ENCODE data around the gene CD80. TPM values are rescaled to one million over a fixed set of nuclear protein-coding genes. Genes with fewer than 3 reads are reported as not detected.
A peak's percentile ranks its signal among the peaks of the same experiment; 100 is the strongest.

Gene CD80
- total RNA-seq, 4 donors from 2014 or later = 0.13 TPM; not detected in 3

DNA sequence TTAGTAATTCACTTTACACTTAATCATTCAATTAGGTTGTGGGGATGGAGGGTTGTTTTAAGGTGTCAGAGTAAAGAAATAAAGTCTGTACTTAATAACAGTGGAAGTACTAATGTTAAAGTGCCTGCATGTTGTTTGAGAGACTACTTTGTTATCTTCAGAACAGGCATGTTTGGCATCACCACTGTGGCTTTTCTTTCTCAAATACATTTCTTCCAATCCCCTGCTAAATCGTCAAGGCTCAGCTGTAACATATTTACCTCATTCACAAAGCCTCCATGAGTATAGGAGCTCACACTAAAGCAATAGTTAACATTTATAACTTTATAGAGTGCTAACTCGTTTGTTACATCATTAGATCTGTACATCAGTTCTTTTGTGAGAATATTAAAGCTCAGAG, 58.5 kb downstream of the CD80 start:
- H3K4me1 ChIP-seq = peaks cover 29 to 33% of the 10 kb centered on the region in 2 donors
- H3K4me3 ChIP-seq = peak overlapping the region in 2 of 4 donors; percentile 18 to 71
- DNase-seq (no peak), ATAC-seq (no peak)
- peak overlapping the region in 3 of 4 donors; percentile 91 to 98 (median 94) for H3K27ac ChIP-seq
- TF ChIP-seq, protein P1, sequence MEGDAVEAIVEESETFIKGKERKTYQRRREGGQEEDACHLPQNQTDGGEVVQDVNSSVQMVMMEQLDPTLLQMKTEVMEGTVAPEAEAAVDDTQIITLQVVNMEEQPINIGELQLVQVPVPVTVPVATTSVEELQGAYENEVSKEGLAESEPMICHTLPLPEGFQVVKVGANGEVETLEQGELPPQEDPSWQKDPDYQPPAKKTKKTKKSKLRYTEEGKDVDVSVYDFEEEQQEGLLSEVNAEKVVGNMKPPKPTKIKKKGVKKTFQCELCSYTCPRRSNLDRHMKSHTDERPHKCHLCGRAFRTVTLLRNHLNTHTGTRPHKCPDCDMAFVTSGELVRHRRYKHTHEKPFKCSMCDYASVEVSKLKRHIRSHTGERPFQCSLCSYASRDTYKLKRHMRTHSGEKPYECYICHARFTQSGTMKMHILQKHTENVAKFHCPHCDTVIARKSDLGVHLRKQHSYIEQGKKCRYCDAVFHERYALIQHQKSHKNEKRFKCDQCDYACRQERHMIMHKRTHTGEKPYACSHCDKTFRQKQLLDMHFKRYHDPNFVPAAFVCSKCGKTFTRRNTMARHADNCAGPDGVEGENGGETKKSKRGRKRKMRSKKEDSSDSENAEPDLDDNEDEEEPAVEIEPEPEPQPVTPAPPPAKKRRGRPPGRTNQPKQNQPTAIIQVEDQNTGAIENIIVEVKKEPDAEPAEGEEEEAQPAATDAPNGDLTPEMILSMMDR (IDR thresholded peaks at IDR 0.05 in 4 of 5, conservative IDR thresholded peaks at IDR 0.05 in 1 of 5) = no peak
- intact Hi-C loops (cut with DNase I; ENCODE audit: low total_unique reads) = no loop called here
- no peaks in the 10 kb centered on the region for H3K27me3 ChIP-seq
- no peaks in the 10 kb centered on the region for H3K9me3 ChIP-seq
- in situ Hi-C loops (cut with MboI; ENCODE audit: low sequenced_read_pairs in 4 of 4) = loop anchor here in 3 of 4 donors (25.0 kb wide), 1 partner anchor 186 kb away; the partner anchor contains the start of gene COX17 (in 3 of the 3)
- H3K36me3 ChIP-seq = peaks cover 5 to 42% of the 10 kb centered on the region in 2 donors

DNA sequence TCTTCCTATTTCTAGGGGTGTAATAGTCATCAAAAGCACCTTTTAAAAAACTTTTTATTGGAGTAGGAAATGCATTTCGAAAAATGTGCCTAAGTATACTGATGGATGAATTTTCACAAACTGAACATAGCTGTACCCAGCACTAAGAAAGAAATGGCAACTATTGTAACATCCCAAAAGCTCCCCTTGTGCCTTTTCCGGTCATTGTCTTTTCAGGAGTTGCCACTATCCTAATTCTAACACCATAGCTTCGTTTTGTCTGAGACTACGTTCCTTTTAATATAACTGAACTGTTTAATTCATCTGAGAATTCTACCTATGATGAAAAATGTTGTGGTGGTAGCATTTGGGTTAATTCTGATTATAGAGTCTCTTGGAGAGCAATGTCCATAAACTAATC, 59.1 kb downstream of the CD80 start:
- Histone ChIP-seq H3K27me3 (no peaks in the 10 kb centered on the region), H3K4me1 (peaks cover 29 to 33% of the 10 kb centered on the region in 2 donors), H3K36me3 (peaks cover 5 to 35% of the 10 kb centered on the region in 2 donors), H3K9me3 (no peaks in the 10 kb centered on the region), H3K4me3 (peak overlapping the region; percentile 18 to 93 (median 80)), H3K27ac (peak overlapping the region in 3 of 4 donors; percentile 91 to 98 (median 94))
- intact Hi-C loops (cut with DNase I; ENCODE audit: low total_unique reads) (no loop called here), in situ Hi-C loops (cut with MboI; ENCODE audit: low sequenced_read_pairs in 4 of 4) (loop anchor here in 3 of 4 donors (25.0 kb wide), 1 partner anchor 187 kb away; the partner anchor contains the start of gene COX17 (in 3 of the 3))
- DNase-seq (no peak), ATAC-seq (no peak)
- TF ChIP-seq, protein P1 (IDR thresholded peaks at IDR 0.05 in 4 of 5, conservative IDR thresholded peaks at IDR 0.05 in 1 of 5) = no peak
- no peak for TF ChIP-seq POLR2A (IDR thresholded peaks at IDR 0.05)

DNA sequence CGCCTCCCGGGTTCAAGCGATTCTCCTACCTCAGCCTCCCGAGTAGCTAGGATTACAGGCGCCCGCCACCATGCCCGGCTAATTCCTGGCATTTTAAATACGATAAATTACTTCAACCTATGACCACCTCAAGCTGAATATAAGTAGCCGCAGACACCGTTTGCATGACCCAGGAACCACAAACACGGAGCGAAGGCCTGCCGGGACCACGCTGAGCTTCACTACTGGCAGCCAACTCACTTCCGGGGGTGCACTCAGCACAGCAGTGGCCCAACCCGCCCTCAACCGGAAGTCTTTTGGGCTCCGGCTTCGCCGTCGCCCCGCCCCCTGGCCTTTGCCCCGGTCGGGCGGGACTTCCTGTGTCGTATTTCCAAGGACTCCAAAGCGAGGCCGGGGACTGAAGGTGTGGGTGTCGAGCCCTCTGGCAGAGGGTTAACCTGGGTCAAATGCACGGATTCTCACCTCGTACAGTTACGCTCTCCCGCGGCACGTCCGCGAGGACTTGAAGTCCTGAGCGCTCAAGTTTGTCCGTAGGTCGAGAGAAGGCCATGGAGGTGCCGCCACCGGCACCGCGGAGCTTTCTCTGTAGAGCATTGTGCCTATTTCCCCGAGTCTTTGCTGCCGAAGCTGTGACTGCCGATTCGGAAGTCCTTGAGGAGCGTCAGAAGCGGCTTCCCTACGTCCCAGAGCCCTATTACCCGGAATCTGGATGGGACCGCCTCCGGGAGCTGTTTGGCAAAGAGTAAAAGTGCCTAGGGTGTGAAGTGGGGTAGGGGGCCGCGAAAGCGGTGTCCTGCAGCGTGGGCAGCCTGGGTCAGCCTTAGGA, 61.0 kb downstream of the CD80 start, which contains the start of gene TIMMDC1:
Gene TIMMDC1, plus strand, starts transcription at position 362 of the 826 bp plus-strand sequence. Its CDS starts 187 bp downstream, at position 549.
- in situ Hi-C loops (cut with MboI; ENCODE audit: low sequenced_read_pairs in 4 of 4) = no loop called here
- peaks cover 29 to 33% of the 10 kb centered on the region in 2 donors for H3K4me1 ChIP-seq
- H3K27ac ChIP-seq = peak within 1 kb of the TSS; percentile 91 to 98 (median 94)
- ATAC-seq (peak; percentile 96 to 98), DNase-seq (peak; percentile 96 to 98)
- H3K27me3 ChIP-seq = no peaks in the 10 kb centered on the region
- intact Hi-C loops (cut with DNase I; ENCODE audit: low total_unique reads) = loop anchor here (1.0 to 10.0 kb wide), 4 partner anchors 35 to 254 kb away; partner anchors contain the start of genes ADPRH, B4GALT4, COX17 and TMEM39A
- peaks cover 0 to 17% of the 10 kb centered on the region in 2 donors for H3K36me3 ChIP-seq
- TF ChIP-seq POLR2A (IDR thresholded peaks at IDR 0.05) = peak; percentile 72 to 86
- TF ChIP-seq, protein P1 (IDR thresholded peaks at IDR 0.05 in 4 of 5, conservative IDR thresholded peaks at IDR 0.05 in 1 of 5) = no peak
- peak within 1 kb of the TSS; percentile 71 to 93 (median 90) for H3K4me3 ChIP-seq
- no peaks in the 10 kb centered on the region for H3K9me3 ChIP-seq

DNA sequence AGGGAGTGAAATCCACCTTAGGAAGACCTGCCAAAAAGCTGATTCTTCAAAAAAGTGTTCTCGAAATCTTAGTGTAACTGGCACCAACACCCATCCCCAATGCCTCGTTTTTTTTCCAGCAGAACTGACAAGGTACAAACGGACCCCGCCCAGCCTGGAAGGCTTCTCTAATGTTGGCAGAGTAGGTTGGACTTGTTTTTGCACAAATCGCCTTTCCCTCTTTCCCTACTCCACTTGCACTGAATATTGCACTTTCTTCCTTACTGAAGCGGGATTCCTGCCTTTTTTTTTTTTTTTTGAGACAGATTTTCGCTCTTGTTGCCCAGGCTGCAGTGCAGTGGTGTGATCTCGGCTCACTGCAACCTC, 61.6 kb downstream of the CD80 start:
- Histone ChIP-seq H3K9me3 (no peaks in the 10 kb centered on the region), H3K4me3 (peak overlapping the region; percentile 71 to 93 (median 90)), H3K4me1 (peaks cover 29 to 33% of the 10 kb centered on the region in 2 donors), H3K27ac (peak overlapping the region; percentile 91 to 98 (median 94)), H3K36me3 (peaks cover 0 to 15% of the 10 kb centered on the region in 2 donors), H3K27me3 (no peaks in the 10 kb centered on the region)
- intact Hi-C loops (cut with DNase I; ENCODE audit: low total_unique reads) = loop anchor here (1.0 to 10.0 kb wide), 4 partner anchors 35 to 253 kb away; partner anchors contain the start of genes ADPRH, B4GALT4, COX17 and TMEM39A
- DNase-seq (peak in 1 of 2 donors; percentile 15), ATAC-seq (peak in 1 of 2 donors; percentile 2)
- TF ChIP-seq, protein P1 (IDR thresholded peaks at IDR 0.05 in 4 of 5, conservative IDR thresholded peaks at IDR 0.05 in 1 of 5) = no peak
- TF ChIP-seq POLR2A (IDR thresholded peaks at IDR 0.05) = no peak
- in situ Hi-C loops (cut with MboI; ENCODE audit: low sequenced_read_pairs in 4 of 4) = no loop called here
